ENCODE data around the gene HAGH.

HAGH gene

DNA sequence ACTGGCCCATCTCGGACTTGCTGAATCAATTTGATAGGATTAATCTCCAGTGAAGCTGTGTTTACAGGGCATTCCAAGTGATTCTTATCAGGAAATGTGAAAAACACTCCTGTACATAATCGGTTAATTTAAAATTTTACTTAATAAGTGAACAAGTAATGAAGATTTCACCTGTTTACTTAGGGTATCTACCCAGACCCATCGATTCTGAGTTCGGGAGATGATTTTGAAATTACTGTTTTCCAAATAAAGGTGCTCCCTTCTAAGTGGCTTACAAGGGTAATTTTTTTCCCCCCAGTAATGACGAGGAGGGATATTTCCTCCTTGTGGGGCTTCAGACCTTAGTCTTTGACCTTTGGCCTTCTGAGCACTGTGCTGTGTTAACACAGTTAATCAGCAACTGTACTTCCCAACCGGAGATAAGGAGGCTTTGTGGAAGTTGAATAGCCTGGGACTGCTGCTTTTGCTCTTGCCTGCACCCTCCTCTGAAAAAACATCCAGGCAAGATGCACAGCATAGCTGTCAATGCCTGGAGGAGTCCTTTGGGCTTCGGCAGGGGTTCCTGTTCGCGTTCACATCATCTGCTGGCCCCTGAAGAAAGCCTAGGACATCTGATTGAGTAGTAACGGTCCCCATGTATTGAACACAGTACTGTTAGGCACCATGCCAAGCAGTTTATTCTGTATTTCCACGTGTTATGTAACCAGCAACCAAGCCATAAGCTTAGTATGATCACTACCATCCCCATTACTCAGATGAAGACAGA, 2.2 kb upstream of the HAGH start:
- Histone ChIP-seq H3K27ac (ENCODE audit: low read length) (peak overlapping the region; percentile 62), H3K4me3 (ENCODE audit: low read depth in 1 of 2, low read length in 2 of 2) (peak overlapping the region; percentile 52 to 99)

DNA sequence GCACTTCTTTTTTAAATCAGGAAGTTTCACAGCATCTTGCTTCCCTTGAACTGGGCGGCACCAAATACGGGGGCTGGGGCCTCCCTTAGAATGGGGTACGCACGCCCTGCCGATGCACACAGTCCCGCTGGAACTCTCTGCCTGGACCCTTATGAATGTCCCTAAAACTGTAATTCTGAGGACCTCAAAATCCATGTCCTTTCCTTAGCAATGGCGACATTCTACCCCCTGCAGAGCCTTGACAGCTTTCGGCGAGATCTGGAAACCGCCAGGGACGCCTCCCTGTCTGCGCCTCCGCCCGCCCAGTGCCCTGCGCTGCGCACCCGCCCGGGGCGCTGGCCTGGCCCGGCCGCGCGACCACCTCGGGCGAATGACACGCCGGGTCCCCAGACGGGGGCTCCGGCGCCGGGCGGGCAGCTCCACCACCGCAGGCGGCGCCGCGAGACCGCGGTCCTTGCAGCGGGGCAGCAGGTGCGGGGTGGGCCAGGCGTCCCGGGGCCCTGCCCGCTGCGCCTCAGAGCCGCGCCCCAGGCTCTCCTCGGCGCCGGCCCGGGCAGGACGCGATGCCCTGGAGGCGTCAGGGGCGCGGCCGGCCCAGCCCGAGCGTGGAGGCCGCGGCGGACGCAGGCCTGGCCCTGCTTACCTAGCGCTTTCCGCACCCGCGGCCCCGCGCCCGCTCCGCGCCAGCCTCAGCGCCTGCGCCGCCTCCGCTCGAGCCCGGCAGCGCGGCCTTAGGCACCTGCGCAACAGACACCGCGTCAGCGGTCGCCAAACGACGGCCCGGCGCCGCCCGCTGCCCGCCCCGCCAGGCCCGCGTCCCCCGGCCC, 548 bp downstream of the HAGH start:
- peaks cover 18 to 52% of the 10 kb centered on the region in 2 donors for H3K4me1 ChIP-seq (ENCODE audit: control insufficient read depth in 1 of 2, insufficient read depth in 2 of 2, low read length in 2 of 2)
- H3K4me3 ChIP-seq (ENCODE audit: low read depth in 1 of 2, low read length in 2 of 2) = peak overlapping the region; percentile 64 to 99
- no peaks in the 10 kb centered on the region for H3K27me3 ChIP-seq (ENCODE audit: low read depth, low read length)
- H3K9me3 ChIP-seq (ENCODE audit: control insufficient read depth in 1 of 2, low read length in 2 of 2) = no peaks in the 10 kb centered on the region
- H3K27ac ChIP-seq (ENCODE audit: low read length) = no peak overlapping the region
- H3K36me3 ChIP-seq (ENCODE audit: control insufficient read depth in 1 of 2, insufficient read depth in 2 of 2, low read length in 2 of 2) = peaks cover 4 to 23% of the 10 kb centered on the region in 2 donors

More for the DNA sequence above, 2.2 kb upstream of the HAGH start:
- no peaks in the 10 kb centered on the region for H3K9me3 ChIP-seq (ENCODE audit: control insufficient read depth in 1 of 2, low read length in 2 of 2)
- H3K36me3 ChIP-seq (ENCODE audit: control insufficient read depth in 1 of 2, insufficient read depth in 2 of 2, low read length in 2 of 2) = peaks cover 0 to 19% of the 10 kb centered on the region in 2 donors
- H3K27me3 ChIP-seq (ENCODE audit: low read depth, low read length) = no peaks in the 10 kb centered on the region
- H3K4me1 ChIP-seq (ENCODE audit: control insufficient read depth in 1 of 2, insufficient read depth in 2 of 2, low read length in 2 of 2) = peaks cover 18 to 49% of the 10 kb centered on the region in 2 donors

DNA sequence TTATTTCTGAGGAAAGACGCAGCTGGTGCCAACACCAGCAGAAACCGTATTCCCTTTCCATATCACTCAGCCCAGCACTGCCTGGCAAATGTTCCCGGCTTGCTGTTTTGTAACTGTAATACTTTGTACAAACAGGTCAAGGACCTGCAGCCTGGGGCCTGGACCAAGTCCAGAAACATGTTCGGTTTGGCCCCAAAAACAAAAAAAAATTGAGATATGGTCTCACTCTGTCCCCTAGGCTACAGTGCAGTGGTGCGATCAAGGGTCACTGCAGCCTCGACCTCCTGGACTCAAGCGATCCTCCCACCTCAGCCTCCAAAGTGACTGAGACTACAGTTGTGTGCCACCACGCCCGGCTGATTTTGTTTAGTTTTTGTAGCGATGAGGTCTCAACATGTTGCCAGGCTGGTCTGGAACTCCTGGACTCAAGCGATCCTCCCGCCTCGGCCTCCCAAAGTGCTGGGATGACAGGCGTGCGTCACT, 1.2 kb downstream of the HAGH start:
- peak overlapping the region; percentile 64 to 65 for H3K4me3 ChIP-seq (ENCODE audit: low read depth in 1 of 2, low read length in 2 of 2)
- no peak overlapping the region for H3K27ac ChIP-seq (ENCODE audit: low read length)
- peaks cover 17 to 52% of the 10 kb centered on the region in 2 donors for H3K4me1 ChIP-seq (ENCODE audit: control insufficient read depth in 1 of 2, insufficient read depth in 2 of 2, low read length in 2 of 2)
- H3K27me3 ChIP-seq (ENCODE audit: low read depth, low read length) = no peaks in the 10 kb centered on the region
- H3K9me3 ChIP-seq (ENCODE audit: control insufficient read depth in 1 of 2, low read length in 2 of 2) = no peaks in the 10 kb centered on the region
- peaks cover 4 to 23% of the 10 kb centered on the region in 2 donors for H3K36me3 ChIP-seq (ENCODE audit: control insufficient read depth in 1 of 2, insufficient read depth in 2 of 2, low read length in 2 of 2)

DNA sequence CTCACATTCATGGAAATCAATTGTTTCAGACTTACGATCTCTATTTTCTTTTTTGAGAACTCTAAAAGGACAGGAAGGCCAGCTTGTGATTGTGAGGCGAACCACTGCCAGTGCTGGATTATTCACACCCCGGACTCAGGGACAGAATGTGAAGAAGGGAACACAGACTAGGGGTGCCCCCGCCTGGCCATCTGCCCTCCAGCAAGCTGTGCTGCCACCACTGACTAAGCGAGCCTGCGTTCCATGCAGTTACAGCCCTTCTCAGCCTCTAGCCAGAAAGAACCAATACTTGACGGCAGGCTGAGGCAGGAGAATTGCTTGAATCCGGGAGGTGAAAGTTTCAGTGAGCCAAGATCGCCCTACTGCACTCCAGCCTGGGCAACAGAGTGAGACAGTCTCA, 2.8 kb downstream of the HAGH start:
- Histone ChIP-seq H3K27ac (ENCODE audit: low read length) (no peak overlapping the region), H3K27me3 (ENCODE audit: low read depth, low read length) (no peaks in the 10 kb centered on the region), H3K36me3 (ENCODE audit: control insufficient read depth in 1 of 2, insufficient read depth in 2 of 2, low read length in 2 of 2) (peaks cover 4 to 38% of the 10 kb centered on the region in 2 donors), H3K4me1 (ENCODE audit: control insufficient read depth in 1 of 2, insufficient read depth in 2 of 2, low read length in 2 of 2) (peaks cover 11 to 37% of the 10 kb centered on the region in 2 donors), H3K9me3 (ENCODE audit: control insufficient read depth in 1 of 2, low read length in 2 of 2) (no peaks in the 10 kb centered on the region), H3K4me3 (ENCODE audit: low read depth in 1 of 2, low read length in 2 of 2) (no peak overlapping the region)

DNA sequence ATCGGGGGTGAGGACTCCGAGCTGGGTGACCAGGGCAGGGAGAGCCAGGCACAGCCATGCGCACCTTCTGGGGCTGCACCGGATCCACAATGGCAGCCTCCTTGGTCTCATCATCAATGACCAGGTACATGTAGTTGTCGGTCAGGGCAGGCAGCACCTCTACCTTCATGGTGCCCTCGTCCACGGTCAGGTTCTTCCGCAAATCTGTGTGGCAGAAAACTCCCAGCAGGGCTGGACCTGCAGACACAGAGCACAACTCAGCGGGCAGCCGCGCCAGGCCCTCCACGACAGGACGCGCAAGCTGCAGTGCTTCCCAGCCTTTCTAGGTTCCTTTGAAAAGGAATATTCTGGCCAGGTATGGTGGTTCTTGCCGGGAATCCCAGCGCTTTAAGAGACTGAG, 3.8 kb downstream of the HAGH start:
- no peak overlapping the region for H3K4me3 ChIP-seq (ENCODE audit: low read depth in 1 of 2, low read length in 2 of 2)
- peaks cover 3 to 26% of the 10 kb centered on the region in 2 donors for H3K4me1 ChIP-seq (ENCODE audit: control insufficient read depth in 1 of 2, insufficient read depth in 2 of 2, low read length in 2 of 2)
- H3K36me3 ChIP-seq (ENCODE audit: control insufficient read depth in 1 of 2, insufficient read depth in 2 of 2, low read length in 2 of 2) = peaks cover 4 to 47% of the 10 kb centered on the region in 2 donors
- H3K9me3 ChIP-seq (ENCODE audit: control insufficient read depth in 1 of 2, low read length in 2 of 2) = no peaks in the 10 kb centered on the region
- H3K27me3 ChIP-seq (ENCODE audit: low read depth, low read length) = no peaks in the 10 kb centered on the region
- no peak overlapping the region for H3K27ac ChIP-seq (ENCODE audit: low read length)

DNA sequence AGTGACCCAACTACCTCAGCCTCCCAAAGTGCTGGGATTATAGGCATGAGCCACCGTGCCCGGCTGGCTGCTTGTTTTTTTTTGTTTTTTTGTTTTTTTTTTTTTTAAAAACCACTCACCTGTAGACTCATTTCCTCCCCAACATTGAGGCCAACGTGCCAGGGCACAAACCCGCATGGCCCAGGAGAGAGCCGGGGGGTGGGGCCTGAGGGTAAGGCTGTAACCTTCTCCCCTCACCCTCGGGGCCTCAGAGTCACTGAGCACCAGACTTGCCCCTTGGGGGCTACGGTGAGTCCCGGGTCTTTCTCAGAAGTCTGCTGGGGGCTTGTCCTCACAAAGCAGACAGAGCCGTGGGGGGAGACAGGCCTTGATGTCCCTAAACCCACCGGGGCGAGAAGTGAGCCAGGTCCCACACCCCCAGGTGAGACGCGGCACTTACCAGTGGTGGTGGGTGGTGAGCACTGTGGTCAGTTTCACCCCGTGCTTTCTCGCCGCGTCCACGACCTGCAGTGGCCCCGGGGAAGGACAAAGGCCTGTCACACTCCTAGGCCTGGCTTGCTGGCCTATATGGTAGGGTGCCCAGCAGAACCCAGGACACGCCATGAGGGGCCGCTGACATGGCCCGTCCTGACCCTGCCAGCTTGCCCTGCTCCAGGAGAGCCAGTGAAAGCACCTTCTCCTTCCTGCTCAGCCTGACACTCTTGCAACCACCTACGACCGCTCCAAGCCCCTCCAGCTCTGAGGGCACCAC, 4.6 kb downstream of the HAGH start:
- peaks cover 3 to 23% of the 10 kb centered on the region in 2 donors for H3K4me1 ChIP-seq (ENCODE audit: control insufficient read depth in 1 of 2, insufficient read depth in 2 of 2, low read length in 2 of 2)
- no peak overlapping the region for H3K4me3 ChIP-seq (ENCODE audit: low read depth in 1 of 2, low read length in 2 of 2)
- H3K27ac ChIP-seq (ENCODE audit: low read length) = no peak overlapping the region
- H3K36me3 ChIP-seq (ENCODE audit: control insufficient read depth in 1 of 2, insufficient read depth in 2 of 2, low read length in 2 of 2) = peaks cover 4 to 55% of the 10 kb centered on the region in 2 donors
- no peaks in the 10 kb centered on the region for H3K27me3 ChIP-seq (ENCODE audit: low read depth, low read length)
- no peaks in the 10 kb centered on the region for H3K9me3 ChIP-seq (ENCODE audit: control insufficient read depth in 1 of 2, low read length in 2 of 2)

DNA sequence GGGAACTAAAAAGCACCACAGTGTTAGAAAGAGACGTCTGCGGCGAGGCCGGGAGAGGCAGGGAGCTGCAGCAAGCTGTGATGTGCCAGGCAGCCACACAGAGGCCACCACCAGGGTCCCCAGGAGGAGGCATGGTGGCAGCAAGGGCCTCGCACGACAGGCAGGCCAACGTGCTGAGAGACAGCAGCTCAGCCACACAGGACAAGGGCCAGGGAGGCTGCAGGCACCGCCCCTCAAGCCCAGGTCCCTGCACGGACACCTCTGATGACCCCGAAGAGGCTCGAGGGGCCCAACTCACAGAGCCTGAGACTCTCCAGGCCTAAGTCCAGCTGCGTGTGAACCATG, 5.7 kb downstream of the HAGH start:
- no peak overlapping the region for H3K4me3 ChIP-seq (ENCODE audit: low read depth in 1 of 2, low read length in 2 of 2)
- no peak overlapping the region for H3K27ac ChIP-seq (ENCODE audit: low read length)
- H3K27me3 ChIP-seq (ENCODE audit: low read depth, low read length) = no peaks in the 10 kb centered on the region
- H3K9me3 ChIP-seq (ENCODE audit: control insufficient read depth in 1 of 2, low read length in 2 of 2) = no peaks in the 10 kb centered on the region
- peaks cover 11 to 65% of the 10 kb centered on the region in 2 donors for H3K36me3 ChIP-seq (ENCODE audit: control insufficient read depth in 1 of 2, insufficient read depth in 2 of 2, low read length in 2 of 2)
- H3K4me1 ChIP-seq (ENCODE audit: control insufficient read depth in 1 of 2, insufficient read depth in 2 of 2, low read length in 2 of 2) = peaks cover 3 to 23% of the 10 kb centered on the region in 2 donors

DNA sequence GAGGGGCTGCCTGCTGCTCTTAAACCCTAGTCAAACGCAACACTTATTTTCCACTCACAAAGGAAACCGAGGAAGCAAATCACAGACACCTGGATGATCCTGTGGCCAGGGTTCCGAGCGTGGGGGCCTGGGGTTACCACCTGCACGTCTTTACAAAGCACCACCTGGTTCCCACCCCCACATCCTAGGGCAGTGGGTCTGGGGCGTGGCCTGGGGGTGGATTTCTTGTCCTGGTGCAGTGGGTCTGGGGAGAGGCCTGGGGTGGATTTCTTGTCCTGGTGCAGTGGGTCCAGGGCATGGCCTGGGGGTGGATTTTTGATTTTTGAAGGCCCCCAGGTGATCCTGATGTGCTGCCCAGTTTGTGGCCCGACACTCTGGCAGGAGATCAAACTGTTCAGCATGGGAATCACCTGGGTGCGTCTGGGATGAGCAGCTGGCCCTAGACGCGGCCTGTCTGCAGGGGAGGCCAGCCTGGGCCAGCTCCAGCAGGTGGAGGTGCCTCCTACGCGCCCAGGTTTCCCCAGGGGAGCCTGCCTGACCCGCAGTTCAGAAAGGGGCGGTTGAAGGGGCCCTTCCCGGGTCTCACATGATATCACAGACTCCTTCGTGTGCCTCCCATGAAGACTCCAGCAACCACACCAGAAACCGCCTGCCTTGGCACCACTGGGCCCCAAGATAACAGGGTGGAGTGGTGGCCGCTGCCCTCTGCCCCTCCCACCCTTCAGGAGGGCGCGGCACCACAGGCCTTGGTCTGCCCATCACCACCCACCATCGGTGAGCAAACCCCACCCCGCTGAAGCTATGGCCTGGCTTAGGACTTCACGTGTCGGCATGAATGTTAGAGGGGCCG, 6.3 kb downstream of the HAGH start:
- H3K4me1 ChIP-seq (ENCODE audit: control insufficient read depth in 1 of 2, insufficient read depth in 2 of 2, low read length in 2 of 2) = peaks cover 2 to 17% of the 10 kb centered on the region in 2 donors
- no peaks in the 10 kb centered on the region for H3K27me3 ChIP-seq (ENCODE audit: low read depth, low read length)
- H3K36me3 ChIP-seq (ENCODE audit: control insufficient read depth in 1 of 2, insufficient read depth in 2 of 2, low read length in 2 of 2) = peaks cover 12 to 68% of the 10 kb centered on the region in 2 donors
- H3K27ac ChIP-seq (ENCODE audit: low read length) = no peak overlapping the region
- H3K9me3 ChIP-seq (ENCODE audit: control insufficient read depth in 1 of 2, low read length in 2 of 2) = no peaks in the 10 kb centered on the region
- H3K4me3 ChIP-seq (ENCODE audit: low read depth in 1 of 2, low read length in 2 of 2) = no peak overlapping the region

DNA sequence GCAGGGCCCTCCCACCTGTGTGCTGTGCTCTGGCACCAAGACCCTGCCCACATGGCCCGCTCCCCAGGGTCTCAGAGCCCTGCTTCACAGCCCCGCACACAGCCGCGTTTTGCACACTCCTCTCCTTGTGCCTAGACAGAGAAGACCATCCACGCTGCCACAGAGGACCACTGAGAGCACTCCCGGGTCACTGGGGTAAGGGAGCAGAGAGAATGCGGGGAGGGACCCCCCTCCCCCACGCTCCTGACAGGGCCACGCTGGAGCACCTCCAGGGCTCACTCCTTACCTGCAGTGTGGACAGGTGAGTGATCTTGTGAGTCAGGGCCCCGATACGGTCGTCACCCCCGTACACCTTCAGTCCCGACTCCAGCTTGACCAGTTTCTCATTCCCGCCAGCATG, 7.0 kb downstream of the HAGH start:
- H3K27ac ChIP-seq (ENCODE audit: low read length) = no peak overlapping the region
- no peaks in the 10 kb centered on the region for H3K27me3 ChIP-seq (ENCODE audit: low read depth, low read length)
- H3K4me1 ChIP-seq (ENCODE audit: control insufficient read depth in 1 of 2, insufficient read depth in 2 of 2, low read length in 2 of 2) = peaks cover 0 to 10% of the 10 kb centered on the region in 2 donors
- no peaks in the 10 kb centered on the region for H3K9me3 ChIP-seq (ENCODE audit: control insufficient read depth in 1 of 2, low read length in 2 of 2)
- no peak overlapping the region for H3K4me3 ChIP-seq (ENCODE audit: low read depth in 1 of 2, low read length in 2 of 2)
- H3K36me3 ChIP-seq (ENCODE audit: control insufficient read depth in 1 of 2, insufficient read depth in 2 of 2, low read length in 2 of 2) = peaks cover 17 to 74% of the 10 kb centered on the region in 2 donors

DNA sequence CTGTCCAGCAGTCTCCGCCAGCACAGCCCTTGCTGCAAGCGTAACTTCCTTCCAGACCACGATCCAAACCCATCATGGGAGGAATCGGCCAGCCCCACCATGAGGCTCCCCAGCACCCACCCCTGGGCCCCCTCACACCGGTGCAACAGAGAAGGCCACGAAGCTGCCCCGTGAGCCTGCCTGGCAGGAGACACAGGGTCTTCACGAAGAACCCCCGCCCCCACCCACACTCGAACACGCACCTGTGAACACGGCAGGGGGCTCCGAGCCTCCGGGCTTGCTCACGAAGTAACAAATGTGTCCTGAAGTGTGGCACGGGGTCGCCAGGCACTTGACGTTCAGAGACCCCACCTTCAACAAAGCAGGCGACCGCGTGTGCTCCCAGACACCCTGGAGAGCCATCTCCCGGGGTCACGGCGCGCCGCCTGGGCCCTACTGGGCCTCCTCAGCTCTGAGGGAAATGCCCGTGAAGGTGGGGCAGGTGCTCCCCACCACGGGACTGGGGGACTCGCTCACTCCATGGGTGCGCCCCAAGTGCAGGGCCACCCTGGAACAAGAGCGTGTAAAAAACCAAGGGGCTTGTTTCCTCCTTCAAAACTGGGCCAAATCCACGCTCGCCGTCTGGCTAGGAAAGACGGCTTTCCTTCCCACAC, 7.6 kb downstream of the HAGH start:
- Histone ChIP-seq H3K4me3 (ENCODE audit: low read depth in 1 of 2, low read length in 2 of 2) (no peak overlapping the region), H3K36me3 (ENCODE audit: control insufficient read depth in 1 of 2, insufficient read depth in 2 of 2, low read length in 2 of 2) (peaks cover 17 to 74% of the 10 kb centered on the region in 2 donors), H3K27me3 (ENCODE audit: low read depth, low read length) (no peaks in the 10 kb centered on the region), H3K4me1 (ENCODE audit: control insufficient read depth in 1 of 2, insufficient read depth in 2 of 2, low read length in 2 of 2) (peaks cover 0 to 4% of the 10 kb centered on the region in 2 donors), H3K9me3 (ENCODE audit: control insufficient read depth in 1 of 2, low read length in 2 of 2) (no peaks in the 10 kb centered on the region), H3K27ac (ENCODE audit: low read length) (no peak overlapping the region)

Data from muscle layer of duodenum (tissue), 2 donors.